ENCODE results near the gene GOLGA5.

The GOLGA5 gene

DNA sequence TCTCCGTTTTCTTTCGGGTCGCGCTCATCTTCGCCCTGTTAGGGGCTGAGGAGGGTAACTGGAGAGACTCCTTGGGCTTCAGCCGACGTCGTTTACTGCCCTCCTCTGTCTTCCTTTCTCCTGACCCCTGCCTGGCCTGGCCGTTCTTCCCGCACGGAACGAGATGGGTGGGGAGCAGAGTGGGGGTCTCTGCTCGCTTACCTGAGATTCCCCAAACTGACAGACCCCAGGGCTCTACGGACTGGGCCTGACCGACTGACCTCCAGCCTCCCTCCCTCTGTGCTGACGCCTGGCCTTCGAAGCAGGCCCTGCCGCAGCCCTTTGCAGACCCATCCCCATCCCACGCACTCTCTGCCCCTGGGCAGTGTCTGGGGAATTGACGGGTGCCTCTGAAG is 439 bp downstream of the GOLGA5 start:
- peak overlapping the region; percentile 99 for H3K4me3 ChIP-seq (ENCODE audit: low read depth, low read length)
- DNase-seq (ENCODE audit: low read depth) = no peak
- TF ChIP-seq, protein P1, sequence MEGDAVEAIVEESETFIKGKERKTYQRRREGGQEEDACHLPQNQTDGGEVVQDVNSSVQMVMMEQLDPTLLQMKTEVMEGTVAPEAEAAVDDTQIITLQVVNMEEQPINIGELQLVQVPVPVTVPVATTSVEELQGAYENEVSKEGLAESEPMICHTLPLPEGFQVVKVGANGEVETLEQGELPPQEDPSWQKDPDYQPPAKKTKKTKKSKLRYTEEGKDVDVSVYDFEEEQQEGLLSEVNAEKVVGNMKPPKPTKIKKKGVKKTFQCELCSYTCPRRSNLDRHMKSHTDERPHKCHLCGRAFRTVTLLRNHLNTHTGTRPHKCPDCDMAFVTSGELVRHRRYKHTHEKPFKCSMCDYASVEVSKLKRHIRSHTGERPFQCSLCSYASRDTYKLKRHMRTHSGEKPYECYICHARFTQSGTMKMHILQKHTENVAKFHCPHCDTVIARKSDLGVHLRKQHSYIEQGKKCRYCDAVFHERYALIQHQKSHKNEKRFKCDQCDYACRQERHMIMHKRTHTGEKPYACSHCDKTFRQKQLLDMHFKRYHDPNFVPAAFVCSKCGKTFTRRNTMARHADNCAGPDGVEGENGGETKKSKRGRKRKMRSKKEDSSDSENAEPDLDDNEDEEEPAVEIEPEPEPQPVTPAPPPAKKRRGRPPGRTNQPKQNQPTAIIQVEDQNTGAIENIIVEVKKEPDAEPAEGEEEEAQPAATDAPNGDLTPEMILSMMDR (conservative IDR thresholded peaks at IDR 0.05; ENCODE audit: low read depth, low read length) = no peak

- TF ChIP-seq, protein P1 (conservative IDR thresholded peaks at IDR 0.05; ENCODE audit: low read depth, low read length) = no peak
- DNase-seq (ENCODE audit: low read depth) = no peak
- H3K4me3 ChIP-seq (ENCODE audit: low read depth, low read length) = peak overlapping the region; percentile 99
These were observed 856 bp downstream of the GOLGA5 start for GRCh38 chr14:92794961-92795360.

- no peak for DNase-seq (ENCODE audit: low read depth)
- TF ChIP-seq, protein P1 (conservative IDR thresholded peaks at IDR 0.05; ENCODE audit: low read depth, low read length) = no peak
- no peak overlapping the region for H3K4me3 ChIP-seq (ENCODE audit: low read depth, low read length)
These were observed 4.0 kb downstream of the GOLGA5 start for GRCh38 chr14:92797935-92798653.

- no peak for DNase-seq (ENCODE audit: low read depth)
- TF ChIP-seq, protein P1 (conservative IDR thresholded peaks at IDR 0.05; ENCODE audit: low read depth, low read length) = no peak
- H3K4me3 ChIP-seq (ENCODE audit: low read depth, low read length) = no peak overlapping the region
These were observed 4.7 kb downstream of the GOLGA5 start for GRCh38 chr14:92798811-92799210.

GRCh38 chr14:92800012-92800411 is 5.9 kb downstream of the GOLGA5 start:
- TF ChIP-seq, protein P1 (conservative IDR thresholded peaks at IDR 0.05; ENCODE audit: low read depth, low read length) = no peak
- H3K4me3 ChIP-seq (ENCODE audit: low read depth, low read length) = no peak overlapping the region
- DNase-seq (ENCODE audit: low read depth) = no peak

DNA sequence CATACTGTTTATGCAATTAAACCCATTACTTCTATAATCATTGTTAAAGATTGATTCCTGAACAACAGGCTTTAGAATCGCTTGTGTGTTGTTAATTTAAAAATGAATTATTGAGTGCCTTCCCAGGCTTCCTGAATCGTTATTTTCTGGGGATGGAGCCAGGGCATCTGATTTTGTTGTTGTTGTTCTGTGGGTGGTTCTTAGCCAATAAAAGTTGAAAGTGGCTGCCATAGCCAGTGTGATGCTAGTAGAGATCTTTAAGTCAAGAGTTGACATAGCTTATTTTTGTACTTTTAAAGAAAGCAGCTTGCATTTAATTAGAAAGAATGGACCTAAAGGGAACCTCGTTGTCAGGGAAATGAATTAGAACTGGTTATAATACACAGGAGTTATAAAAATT is 6.4 kb downstream of the GOLGA5 start:
- no peak overlapping the region for H3K4me3 ChIP-seq (ENCODE audit: low read depth, low read length)
- DNase-seq (ENCODE audit: low read depth) = no peak
- TF ChIP-seq, protein P1 (conservative IDR thresholded peaks at IDR 0.05; ENCODE audit: low read depth, low read length) = no peak

- TF ChIP-seq, protein P1 (conservative IDR thresholded peaks at IDR 0.05; ENCODE audit: low read depth, low read length) = no peak
- DNase-seq (ENCODE audit: low read depth) = no peak
- peak overlapping the region; percentile 12 for H3K4me3 ChIP-seq (ENCODE audit: low read depth, low read length)
These were observed 7.8 kb downstream of the GOLGA5 start for GRCh38 chr14:92801917-92802316.
